GM12801 (cell line): ENCODE data around the gene SRSF11.

Experiments
- CTCF ChIP-seq: IDR thresholded peaks from one replicate; pipeline ENCODE4 v1.5.1; 2011; ENCODE audit warnings: control low read depth; ENCODE audit not compliant: insufficient read length; ENCODE audit errors: extremely low read depth

SRSF11 gene

GRCh38 chr1:70221238-70222121, at the start of gene SRSF11:
Gene SRSF11 (plus strand): TSS chr1:70221380. CDS start chr1:70221637, 257 bp downstream.
- no peak for TF ChIP-seq CTCF

GRCh38 chr1:70171512-70171911, 49.7 kb upstream of the SRSF11 start:
- TF ChIP-seq CTCF = no peak

- no peak for TF ChIP-seq CTCF
Measured at GRCh38 chr1:70188522-70188921, 32.7 kb upstream of the SRSF11 start.

GRCh38 chr1:70190180-70190579, 31.0 kb upstream of the SRSF11 start:
- no peak for TF ChIP-seq CTCF

GRCh38 chr1:70194601-70195000, 26.6 kb upstream of the SRSF11 start:
- TF ChIP-seq CTCF = no peak

GRCh38 chr1:70195342-70195741, 25.8 kb upstream of the SRSF11 start:
- no peak for TF ChIP-seq CTCF

GRCh38 chr1:70196333-70196732, 24.8 kb upstream of the SRSF11 start:
- no peak for TF ChIP-seq CTCF
